ENCODE data around the gene CCDC88C.

GRCh38 chr14:91400696-91401095 is 16.9 kb downstream of the CCDC88C start:
- TF ChIP-seq CTCF (IDR thresholded peaks at IDR 0.05; ENCODE audit: insufficient read depth, low read depth, low read length) (no peak), EZH2 (IDR thresholded peaks at IDR 0.05; ENCODE audit: insufficient read depth, low read length) (no peak)
